Measurements from ENCODE around the gene MMP13. TPM values are rescaled to one million over a fixed set of nuclear protein-coding genes. Genes with fewer than 3 reads are reported as not detected.

Gene MMP13
- polyA plus RNA-seq, 1 experiment = not detected

DNA sequence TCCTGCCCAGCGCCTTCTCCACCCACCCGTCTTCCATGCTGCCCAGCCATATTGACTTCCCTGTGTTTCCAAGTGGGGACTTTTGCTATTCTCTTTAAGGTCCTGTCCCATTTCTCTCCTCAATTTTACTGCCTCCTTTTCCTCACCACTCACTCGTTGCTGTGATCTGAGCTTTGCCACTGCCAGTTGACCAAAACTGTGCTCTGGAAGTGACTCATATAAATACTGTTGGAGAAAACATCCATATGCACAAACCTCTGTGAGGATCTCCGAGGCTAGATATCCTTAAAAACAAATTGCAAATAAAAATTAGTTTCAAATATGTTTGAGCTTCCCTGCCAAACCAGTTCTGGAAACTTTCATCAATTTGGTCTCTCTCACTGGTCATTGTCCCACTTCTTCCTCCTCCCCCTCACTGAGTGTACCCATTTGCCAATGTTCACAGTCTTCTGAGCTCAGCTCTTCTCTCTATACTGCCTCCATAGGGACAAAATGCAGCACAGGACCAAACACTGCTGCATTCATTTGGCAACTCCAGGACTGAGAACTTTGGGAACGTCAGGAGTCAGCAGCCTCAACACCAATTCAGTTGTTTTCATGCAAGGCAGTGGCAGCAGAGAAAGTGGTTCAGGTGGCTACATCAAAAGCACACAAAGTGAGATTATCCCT lies 34.0 kb upstream of the MMP13 start:
- ChIA-PET POLR2A (interaction anchor here (0.7 kb wide), 1 partner anchor 12 kb away, joined by 5 read pairs; no protein-coding TSS in a partner anchor), CTCF (interaction anchor here (0.7 to 1.1 kb wide), 3 partner anchors 47 to 73 kb away, joined by 3 read pairs; no protein-coding TSS in a partner anchor)
- TF ChIP-seq, protein P1, sequence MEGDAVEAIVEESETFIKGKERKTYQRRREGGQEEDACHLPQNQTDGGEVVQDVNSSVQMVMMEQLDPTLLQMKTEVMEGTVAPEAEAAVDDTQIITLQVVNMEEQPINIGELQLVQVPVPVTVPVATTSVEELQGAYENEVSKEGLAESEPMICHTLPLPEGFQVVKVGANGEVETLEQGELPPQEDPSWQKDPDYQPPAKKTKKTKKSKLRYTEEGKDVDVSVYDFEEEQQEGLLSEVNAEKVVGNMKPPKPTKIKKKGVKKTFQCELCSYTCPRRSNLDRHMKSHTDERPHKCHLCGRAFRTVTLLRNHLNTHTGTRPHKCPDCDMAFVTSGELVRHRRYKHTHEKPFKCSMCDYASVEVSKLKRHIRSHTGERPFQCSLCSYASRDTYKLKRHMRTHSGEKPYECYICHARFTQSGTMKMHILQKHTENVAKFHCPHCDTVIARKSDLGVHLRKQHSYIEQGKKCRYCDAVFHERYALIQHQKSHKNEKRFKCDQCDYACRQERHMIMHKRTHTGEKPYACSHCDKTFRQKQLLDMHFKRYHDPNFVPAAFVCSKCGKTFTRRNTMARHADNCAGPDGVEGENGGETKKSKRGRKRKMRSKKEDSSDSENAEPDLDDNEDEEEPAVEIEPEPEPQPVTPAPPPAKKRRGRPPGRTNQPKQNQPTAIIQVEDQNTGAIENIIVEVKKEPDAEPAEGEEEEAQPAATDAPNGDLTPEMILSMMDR (IDR thresholded peaks at IDR 0.05; ENCODE audit: low read depth, low read length) = peak; percentile 22
- DNase-seq (ENCODE audit: low read depth, low spot score) = no peak
- H3K27me3 ChIP-seq (ENCODE audit: control insufficient read depth, insufficient read depth, low read length) = no peaks in the 10 kb centered on the region
- H3K9me3 ChIP-seq (ENCODE audit: control insufficient read depth, insufficient read depth, low read length) = no peaks in the 10 kb centered on the region
- no peak overlapping the region for H3K4me3 ChIP-seq (ENCODE audit: low read depth, low read length)
- H3K27ac ChIP-seq (ENCODE audit: low read depth, low read length) = peak overlapping the region; percentile 53

GRCh38 chr11:102986815-102987214 lies 31.3 kb upstream of the MMP13 start:
- TF ChIP-seq, protein P1 (IDR thresholded peaks at IDR 0.05; ENCODE audit: low read depth, low read length) = no peak
- ChIA-PET POLR2A (no interaction called here), CTCF (no interaction called here)
- Histone ChIP-seq H3K27me3 (ENCODE audit: control insufficient read depth, insufficient read depth, low read length) (no peaks in the 10 kb centered on the region), H3K27ac (ENCODE audit: low read depth, low read length) (no peak overlapping the region), H3K4me3 (ENCODE audit: low read depth, low read length) (no peak overlapping the region), H3K9me3 (ENCODE audit: control insufficient read depth, insufficient read depth, low read length) (no peaks in the 10 kb centered on the region)
- DNase-seq (ENCODE audit: low read depth, low spot score) = no peak

- POLR2A ChIA-PET = no interaction called here
- DNase-seq (ENCODE audit: low read depth, low spot score) = no peak
- TF ChIP-seq, protein P1 (IDR thresholded peaks at IDR 0.05; ENCODE audit: low read depth, low read length) = no peak
- no peaks in the 10 kb centered on the region for H3K27me3 ChIP-seq (ENCODE audit: control insufficient read depth, insufficient read depth, low read length)
- H3K27ac ChIP-seq (ENCODE audit: low read depth, low read length) = no peak overlapping the region
- H3K4me3 ChIP-seq (ENCODE audit: low read depth, low read length) = no peak overlapping the region
- CTCF ChIA-PET = no interaction called here
- H3K9me3 ChIP-seq (ENCODE audit: control insufficient read depth, insufficient read depth, low read length) = no peaks in the 10 kb centered on the region
Measured at GRCh38 chr11:102985850-102986249, 30.3 kb upstream of the MMP13 start.

- Histone ChIP-seq H3K27ac (ENCODE audit: low read depth, low read length) (no peak overlapping the region), H3K4me3 (ENCODE audit: low read depth, low read length) (no peak overlapping the region), H3K27me3 (ENCODE audit: control insufficient read depth, insufficient read depth, low read length) (no peaks in the 10 kb centered on the region), H3K9me3 (ENCODE audit: control insufficient read depth, insufficient read depth, low read length) (no peaks in the 10 kb centered on the region)
- TF ChIP-seq, protein P1 (IDR thresholded peaks at IDR 0.05; ENCODE audit: low read depth, low read length) = no peak
- CTCF ChIA-PET = interaction anchor here (1.6 kb wide), 1 partner anchor 43 kb away, joined by 8 read pairs; no protein-coding TSS in a partner anchor
- DNase-seq (ENCODE audit: low read depth, low spot score) = no peak
- POLR2A ChIA-PET = no interaction called here
Measured at GRCh38 chr11:102983486-102983885, 28.0 kb upstream of the MMP13 start.

GRCh38 chr11:102981324-102981910 lies 25.9 kb upstream of the MMP13 start:
- Histone ChIP-seq H3K9me3 (ENCODE audit: control insufficient read depth, insufficient read depth, low read length) (no peaks in the 10 kb centered on the region), H3K27me3 (ENCODE audit: control insufficient read depth, insufficient read depth, low read length) (no peaks in the 10 kb centered on the region), H3K27ac (ENCODE audit: low read depth, low read length) (no peak overlapping the region), H3K4me3 (ENCODE audit: low read depth, low read length) (no peak overlapping the region)
- TF ChIP-seq, protein P1 (IDR thresholded peaks at IDR 0.05; ENCODE audit: low read depth, low read length) = no peak
- CTCF ChIA-PET = no interaction called here
- DNase-seq (ENCODE audit: low read depth, low spot score) = no peak
- POLR2A ChIA-PET = interaction anchor here (0.6 kb wide), 1 partner anchor 699 kb away, joined by 4 read pairs; no protein-coding TSS in a partner anchor
